K562 (cell line): ENCODE measurements around the gene ACOT7. TPM values are rescaled to one million over a fixed set of nuclear protein-coding genes. Genes with fewer than 3 reads are reported as not detected.

ENCODE experiments used
- ARNT ChIP-seq, 2 experiments: fragments of 450-650 bp; IDR thresholded peaks; 2 replicates each; pipeline ENCODE4 v1.6.1; 2016; ENCODE audit warnings: mild to moderate bottlenecking in 1 of 2
- CTCF ChIP-seq, 3 experiments: IDR thresholded peaks in 2 of 3; conservative IDR thresholded peaks in 1 of 3; 2 replicates each; pipeline ENCODE4 v1.5.1; 2011 to 2012; ENCODE audit warnings: low read length in 3 of 3, mild to moderate bottlenecking in 3 of 3, control low read depth in 2 of 3, improper control_type of control experiment in 1 of 3, inconsistent platforms in 1 of 3, low read depth in 1 of 3, mixed read lengths in 1 of 3, moderate library complexity in 1 of 3; ENCODE audit not compliant: insufficient read depth in 2 of 3
- FOXJ2 ChIP-seq: fragments of 200-800 bp; sonication (Bioruptor generic); IDR thresholded peaks from 2 replicates; pipeline ENCODE4 v1.6.1; 2016; ENCODE audit warnings: missing genetic modification characterization, missing compliant biosample characterization
- FOXJ3 ChIP-seq: sonication (generic); formaldehyde crosslinking; IDR thresholded peaks from 2 replicates; pipeline ENCODE4 v1.4.0; 2020; ENCODE audit warnings: mild to moderate bottlenecking, missing genetic modification reagents
- GMEB1 ChIP-seq: fragments of 250-450 bp; sonication (Bioruptor Pico); IDR thresholded peaks from 2 replicates; pipeline ENCODE4 v1.4.0; 2020; ENCODE audit warnings: mild to moderate bottlenecking
- MEIS2 ChIP-seq: fragments of 450-650 bp; IDR thresholded peaks from 2 replicates; pipeline ENCODE4 v1.6.1; 2014; ENCODE audit warnings: mild to moderate bottlenecking; ENCODE audit not compliant: partially characterized antibody
- NELFE ChIP-seq: IDR thresholded peaks from 2 replicates; pipeline ENCODE4 v1.6.1; 2011; ENCODE audit warnings: mild to moderate bottlenecking; ENCODE audit not compliant: insufficient read depth, insufficient read length
- NKRF ChIP-seq: fragments of 450-650 bp; IDR thresholded peaks from 2 replicates; pipeline ENCODE4 v1.6.1; 2016; ENCODE audit warnings: borderline replicate concordance
- NR1H2 ChIP-seq: sonication (generic); formaldehyde crosslinking; IDR thresholded peaks from 2 replicates; pipeline ENCODE4 v1.4.0; 2020; ENCODE audit warnings: mild to moderate bottlenecking, missing genetic modification reagents
- RB1 ChIP-seq: fragments of 450-650 bp; IDR thresholded peaks from 2 replicates; pipeline ENCODE4 v1.6.1; 2017; ENCODE audit warnings: low read depth, mild to moderate bottlenecking
- RHOXF2B ChIP-seq: fragments of 250-450 bp; sonication (Bioruptor Pico); conservative IDR thresholded peaks from 2 replicates; pipeline ENCODE4 v1.5.1; 2021
- THRB ChIP-seq: fragments of 450-650 bp; formaldehyde crosslinking; conservative IDR thresholded peaks from 2 replicates; pipeline ENCODE4 v1.4.0; 2022; ENCODE audit warnings: mild to moderate bottlenecking, missing genetic modification characterization
- ZNF253 ChIP-seq: fragments of 250-450 bp; sonication (Bioruptor Pico); conservative IDR thresholded peaks from 2 replicates; pipeline ENCODE4 v1.6.1; 2021; ENCODE audit warnings: mild to moderate bottlenecking
- ZNF398 ChIP-seq: fragments of 250-450 bp; sonication (Bioruptor Pico); IDR thresholded peaks from 2 replicates; pipeline ENCODE4 v1.8.0; 2021; ENCODE audit warnings: moderate library complexity, mild to moderate bottlenecking, inconsistent platforms
- ZNF655 ChIP-seq: fragments of 250-450 bp; sonication (Bioruptor Pico); IDR thresholded peaks from 2 replicates; pipeline ENCODE4 v1.5.0; 2021
- ZNF778 ChIP-seq: fragments of 450-650 bp; formaldehyde crosslinking; IDR thresholded peaks from 2 replicates; pipeline ENCODE4 v1.4.0; 2020; ENCODE audit warnings: mild to moderate bottlenecking, moderate library complexity
- polyA plus RNA-seq, 8 experiments: library from polyadenylated mRNA; depleted of rRNA in 4 of 8; stranded (reverse) in 5 of 8; unstranded in 3 of 8; fragments of >200 nt; fragmentation: Nextera tagmentation in 2 of 8; fragmentation: Illumina TruSeq in 1 of 8; extraction: Ambion mirVana in 2 of 8; extraction: Trizol in 1 of 8; gene quantifications; 2 replicates each; pipeline versions ENCODE4 v1.2.1 to v1.2.3, GENCODE V29; 2011 to 2014; ENCODE audit warnings: inconsistent platforms in 1 of 8, missing spikeins in 1 of 8
- total RNA-seq, 7 experiments: library from RNA; depleted of rRNA in 6 of 7; stranded (reverse); fragments of >200 nt in 6 of 7; fragmentation: Illumina TruSeq in 2 of 7; extraction: Trizol in 2 of 7; gene quantifications; 2 replicates each; pipeline versions ENCODE4 v1.2.1 to v1.2.3, GENCODE V29; 2011 to 2021; ENCODE audit warnings: low replicate concordance in 1 of 7

ACOT7 gene
- total and polyA plus RNA-seq, 9 of the 15 experiments (the other 6 are each of a cell fraction or from before 2014, with no cell fraction given), result 7.0 to 92.6 (median 37.2) TPM

GRCh38 chr1:6378096-6378746 lies 15.3 kb downstream of the ACOT7 start (continued):
- no peak for TF ChIP-seq GMEB1 (CRISPR knock-in tag)
- no peak for TF ChIP-seq RB1
- no peak for TF ChIP-seq RHOXF2B (CRISPR knock-in tag)
- TF ChIP-seq THRB (CRISPR knock-in tag), result no peak
- no peak for TF ChIP-seq NELFE
- TF ChIP-seq CTCF (IDR thresholded peaks at IDR 0.05 in 2 of 3, conservative IDR thresholded peaks at IDR 0.05 in 1 of 3; ENCODE audit: insufficient read depth in 2 of 3, low read depth in 1 of 3, low read length in 3 of 3), result peak; percentile 66 to 86 (median 79)
- TF ChIP-seq ZNF778 (CRISPR knock-in tag), result no peak
- no peak for TF ChIP-seq NKRF
- no peak for TF ChIP-seq MEIS2
- no peak for TF ChIP-seq ZNF655
- no peak for TF ChIP-seq ARNT (IDR thresholded peaks at IDR 0.05)
- TF ChIP-seq NR1H2 (CRISPR knock-in tag), result no peak
- TF ChIP-seq ZNF398, result no peak
- TF ChIP-seq FOXJ2 (tag), result no peak
- TF ChIP-seq ZNF253, result no peak
- TF ChIP-seq FOXJ3, result no peak
